IMR-90 (cell line): Measurements from ENCODE around the gene IL17F. TPM values are rescaled to one million over a fixed set of nuclear protein-coding genes. Genes with fewer than 3 reads are reported as not detected.

ENCODE experiments used
- ATAC-seq: fragments of 200-7000 bp; cut with Tn5 transposase; 2 replicates; pipeline ENCODE4 v1.9.1; 2020; ENCODE audit warnings: low read depth, mild to moderate bottlenecking, moderate library complexity
- BruUV-seq: library from RNA; stranded (reverse); fragments of 400-500 nt; replicated peaks from 2 replicates; lab custom pipeline; 2021; lab: Mats Ljungman, UMichigan
- CTCF ChIA-PET: fragments of 300-600 bp; formaldehyde crosslinking; extraction: SDS; loops from one replicate; lab custom pipeline; 2021; ENCODE audit warnings: antibody characterized with exemption; lab: Yijun Ruan, JAX
- POLR2A ChIA-PET: fragments of 300-600 bp; sonication (Branson Sonifier 250); formaldehyde crosslinking; loops from one replicate; lab custom pipeline; 2022; ENCODE audit warnings: antibody characterized with exemption; ENCODE audit not compliant: unreplicated experiment; lab: Charles Lee
- DNase-seq: peaks from one replicate; pipeline ENCODE4 v3.0.0; 2013
- H2AFZ ChIP-seq: replicated peaks from 2 replicates; pipeline ENCODE3; 2013; ENCODE audit warnings: low read length, mild to moderate bottlenecking; ENCODE audit not compliant: poor library complexity
- H2AK5ac ChIP-seq: 2 replicates; pipeline ENCODE4 v1.6.1; 2013; ENCODE audit warnings: low read depth, low read length, inconsistent platforms
- H2AK9ac ChIP-seq: replicated peaks from 2 replicates; pipeline ENCODE3; 2013; ENCODE audit warnings: mild to moderate bottlenecking, low read depth, low read length, moderate library complexity; ENCODE audit not compliant: poor library complexity
- H2BK120ac ChIP-seq: 2 replicates; pipeline ENCODE4 v1.6.1; 2013; ENCODE audit warnings: low read depth, low read length, inconsistent platforms
- H2BK15ac ChIP-seq: 3 replicates; pipeline ENCODE4 v1.6.1; 2013; ENCODE audit warnings: low read depth, low read length, inconsistent platforms
- H2BK20ac ChIP-seq: 2 replicates; pipeline ENCODE4 v1.6.1; 2013; ENCODE audit warnings: low read depth, mild to moderate bottlenecking, inconsistent platforms, low read length, moderate library complexity
- H2BK5ac ChIP-seq: 2 replicates; pipeline ENCODE4 v1.6.1; 2013; ENCODE audit warnings: mild to moderate bottlenecking, low read depth, low read length, inconsistent platforms; ENCODE audit not compliant: poor library complexity, severe bottlenecking
- H3K14ac ChIP-seq: replicated peaks from 2 replicates; pipeline ENCODE4 v1.6.1; 2013; ENCODE audit warnings: low read depth, low read length, inconsistent platforms
- H3K18ac ChIP-seq: 2 replicates; pipeline ENCODE4 v1.6.1; 2013; ENCODE audit warnings: low read depth, low read length, control low read depth
- H3K23ac ChIP-seq: 2 replicates; pipeline ENCODE4 v1.6.1; 2013; ENCODE audit warnings: low read depth, low read length, inconsistent platforms
- H3K27ac ChIP-seq: 2 replicates; pipeline ENCODE4 v1.5.1; 2013; ENCODE audit warnings: mild to moderate bottlenecking, control low read depth, low read length; ENCODE audit not compliant: insufficient read depth
- H3K27me3 ChIP-seq: 2 replicates; pipeline ENCODE4 v1.6.1; 2013; ENCODE audit warnings: low read length; ENCODE audit not compliant: control insufficient read depth, insufficient read depth
- H3K36me3 ChIP-seq: 2 replicates; pipeline ENCODE4 v1.6.1; 2013; ENCODE audit warnings: low read length, mixed read lengths; ENCODE audit not compliant: control insufficient read depth, insufficient read depth
- H3K4ac ChIP-seq: 2 replicates; pipeline ENCODE4 v1.6.1; 2013; ENCODE audit warnings: low read depth, low read length, inconsistent platforms
- H3K4me1 ChIP-seq: 2 replicates; pipeline ENCODE4 v1.6.1; 2013; ENCODE audit warnings: low read length, mixed read lengths; ENCODE audit not compliant: control insufficient read depth, insufficient read depth
- H3K4me2 ChIP-seq: 2 replicates; pipeline ENCODE4 v1.6.1; 2013; ENCODE audit warnings: low read depth, mild to moderate bottlenecking, control low read depth, low read length, moderate library complexity
- H3K4me3 ChIP-seq: 2 replicates; pipeline ENCODE4 v1.5.1; 2013; ENCODE audit warnings: low read depth, mild to moderate bottlenecking, control low read depth, low read length, moderate library complexity; ENCODE audit not compliant: insufficient read depth
- H3K56ac ChIP-seq: 2 replicates; pipeline ENCODE4 v1.6.1; 2013; ENCODE audit warnings: low read length, inconsistent platforms; ENCODE audit not compliant: insufficient read depth; ENCODE audit errors: extremely low read depth
- H3K79me1 ChIP-seq, 2 experiments: 2 replicates each; pipeline ENCODE4 v1.6.1; 2013; ENCODE audit warnings: low read length in 2 of 2, inconsistent platforms in 1 of 2, low read depth in 1 of 2
- H3K9ac ChIP-seq: 2 replicates; pipeline ENCODE4 v1.6.1; 2013; ENCODE audit warnings: low read depth, low read length, control low read depth
- H3K9me1 ChIP-seq: 2 replicates; pipeline ENCODE4 v1.6.1; 2013; ENCODE audit warnings: low read length, inconsistent platforms; ENCODE audit not compliant: insufficient read depth
- H3K9me3 ChIP-seq: 2 replicates; pipeline ENCODE4 v1.6.1; 2013; ENCODE audit warnings: low read length; ENCODE audit not compliant: control insufficient read depth, insufficient read depth
- H4K20me1 ChIP-seq: 2 replicates; pipeline ENCODE4 v1.6.1; 2013; ENCODE audit warnings: low read length, inconsistent platforms; ENCODE audit not compliant: insufficient read depth
- H4K5ac ChIP-seq: 2 replicates; pipeline ENCODE4 v1.6.1; 2013; ENCODE audit warnings: mild to moderate bottlenecking, low read depth, low read length, control low read depth
- H4K8ac ChIP-seq, 2 experiments: 2 replicates each; pipeline ENCODE4 v1.6.1; 2013; ENCODE audit warnings: low read depth in 2 of 2, low read length in 2 of 2, control low read depth in 1 of 2, inconsistent platforms in 1 of 2
- H4K91ac ChIP-seq: 2 replicates; pipeline ENCODE4 v1.6.1; 2013; ENCODE audit warnings: low read depth, low read length, inconsistent platforms; ENCODE audit not compliant: insufficient read depth
- BHLHE40 ChIP-seq: fragments of 150-350 bp; IDR thresholded peaks from 2 replicates; pipeline ENCODE4 v1.6.1; 2016; ENCODE audit warnings: mild to moderate bottlenecking, low read depth, low read length
- CEBPB ChIP-seq: IDR thresholded peaks from 2 replicates; pipeline ENCODE4 v1.6.1; 2012; ENCODE audit warnings: low read depth, low read length, improper control_type of control experiment
- CHD1 ChIP-seq: IDR thresholded peaks from 2 replicates; pipeline ENCODE4 v1.6.1; 2012; ENCODE audit warnings: low read depth, low read length, improper control_type of control experiment
- CTCF ChIP-seq: conservative IDR thresholded peaks from 2 replicates; pipeline ENCODE4 v1.5.1; 2012; ENCODE audit warnings: mild to moderate bottlenecking, low read depth, low read length, improper control_type of control experiment
- ELK1 ChIP-seq: fragments of 150-350 bp; IDR thresholded peaks from 2 replicates; pipeline ENCODE4 v1.6.1; 2016; ENCODE audit warnings: low read depth, mild to moderate bottlenecking, low read length, moderate library complexity, borderline replicate concordance
- FOS ChIP-seq: fragments of 150-350 bp; IDR thresholded peaks from 2 replicates; pipeline ENCODE4 v1.6.1; 2016; ENCODE audit warnings: low read depth, low read length
- MAFK ChIP-seq: IDR thresholded peaks from 2 replicates; pipeline ENCODE4 v1.6.1; 2012; ENCODE audit warnings: low read depth, low read length, improper control_type of control experiment
- MAZ ChIP-seq: IDR thresholded peaks from 2 replicates; pipeline ENCODE4 v1.6.1; 2012; ENCODE audit warnings: low read depth, mild to moderate bottlenecking, low read length, improper control_type of control experiment, moderate library complexity, borderline replicate concordance
- MXI1 ChIP-seq: IDR thresholded peaks from 2 replicates; pipeline ENCODE4 v1.6.1; 2012; ENCODE audit warnings: low read depth, mild to moderate bottlenecking, low read length, moderate library complexity, borderline replicate concordance
- NFE2L2 ChIP-seq: fragments of 150-350 bp; IDR thresholded peaks from 2 replicates; pipeline ENCODE4 v1.6.1; 2016; ENCODE audit warnings: low read depth, mild to moderate bottlenecking, low read length
- POLR2A ChIP-seq: IDR thresholded peaks from 2 replicates; pipeline ENCODE4 v1.6.1; 2012; ENCODE audit warnings: mild to moderate bottlenecking, low read depth, low read length
- RAD21 ChIP-seq: IDR thresholded peaks from 2 replicates; pipeline ENCODE4 v1.6.1; 2012; ENCODE audit warnings: low read length, improper control_type of control experiment
- RCOR1 ChIP-seq: IDR thresholded peaks from 2 replicates; pipeline ENCODE4 v1.6.1; 2012; ENCODE audit warnings: mild to moderate bottlenecking, low read length, improper control_type of control experiment; ENCODE audit not compliant: insufficient replicate concordance
- RFX5 ChIP-seq: IDR thresholded peaks from 2 replicates; pipeline ENCODE4 v1.8.0; 2012; ENCODE audit warnings: low read depth, mild to moderate bottlenecking, low read length, moderate library complexity
- SMC3 ChIP-seq: fragments of 150-350 bp; IDR thresholded peaks from 2 replicates; pipeline ENCODE4 v1.6.1; 2016; ENCODE audit warnings: low read depth, mild to moderate bottlenecking, antibody characterized with exemption, low read length, moderate library complexity
- USF2 ChIP-seq: fragments of 150-350 bp; IDR thresholded peaks from 2 replicates; pipeline ENCODE4 v1.6.1; 2017; ENCODE audit warnings: mild to moderate bottlenecking, antibody characterized with exemption, low read length, low read depth
- WGBS, 2 experiments: methylation state at CpG; one replicate each; pipeline versions ENCODE4 v1.1.5 to v1.1.7; 2013; ENCODE audit warnings: missing lambda C conversion rate in 2 of 2; ENCODE audit not compliant: insufficient read length in 1 of 2; ENCODE audit errors: extremely low coverage in 2 of 2; 5-methylcytosine and 5-hydroxymethylcytosine counted together
- dilution Hi-C: fragments of 300-500 bp; cut with HindIII; formaldehyde crosslinking; loops from one replicate; pipeline ENCODE4 v1.14.3; 2018; ENCODE audit warnings: low sequenced_read_pairs; ENCODE audit not compliant: unreplicated experiment
- in situ Hi-C: fragments of 300-500 bp; cut with MboI; formaldehyde crosslinking; loops from 3 replicates; pipeline ENCODE4 v1.14.3; 2019; ENCODE audit warnings: low sequenced_read_pairs, inconsistent platforms, mixed read lengths
- intact Hi-C: fragments of 100-400 bp; cut with micrococcal nuclease; formaldehyde crosslinking; loops from 2 replicates; pipeline ENCODE4 v1.10.0; 2022
- polyA plus RNA-seq, 3 experiments: library from polyadenylated mRNA; depleted of rRNA; stranded (reverse); fragments of >200 nt; gene quantifications; 2 replicates each; pipeline ENCODE4 v1.2.3, GENCODE V29; 2012; ENCODE audit warnings: low replicate concordance in 1 of 3
- total RNA-seq: library from RNA; depleted of rRNA; stranded (reverse); fragments of >200 nt; gene quantifications from 2 replicates; pipeline ENCODE4 v1.2.3, GENCODE V29; 2012

The IL17F gene
- total and polyA plus RNA-seq, 2 of the 4 experiments (the other 2 are of a cell fraction) = not detected

- BruUV-seq = no TSS peak
- H2BK5ac ChIP-seq = no peak overlapping the region
- no peak for DNase-seq
- no peak overlapping the region for H3K4me2 ChIP-seq
- intact Hi-C loops (no loop called here), in situ Hi-C loops (no loop called here), dilution Hi-C loops (no loop called here)
- H3K9me1 ChIP-seq = no peaks in the 10 kb centered on the region
- H3K79me1 ChIP-seq = no peaks in the 10 kb centered on the region
- H2BK120ac ChIP-seq = no peak overlapping the region
- ATAC-seq = no peak
- H2BK20ac ChIP-seq = no peak overlapping the region
- no peaks in the 10 kb centered on the region for H3K4me1 ChIP-seq
- no peak overlapping the region for H4K91ac ChIP-seq
- no peak overlapping the region for H2BK15ac ChIP-seq
- no peak overlapping the region for H3K56ac ChIP-seq
- no peak overlapping the region for H2AK9ac ChIP-seq
- TF ChIP-seq MAFK = no peak
- no peak for TF ChIP-seq CTCF
- no peak for TF ChIP-seq ELK1
- no peak for TF ChIP-seq USF2
- TF ChIP-seq RFX5 = no peak
- TF ChIP-seq CEBPB = no peak
- TF ChIP-seq NFE2L2 = no peak
- TF ChIP-seq RAD21 = no peak
- no peak for TF ChIP-seq MXI1
- no peak for TF ChIP-seq SMC3
- no peak for TF ChIP-seq FOS
- no peak for TF ChIP-seq BHLHE40
- no peak for TF ChIP-seq CHD1
- no peak for TF ChIP-seq MAZ
- no peak for TF ChIP-seq RCOR1
- no peak for TF ChIP-seq POLR2A
- POLR2A ChIA-PET = no interaction called here
- no CpG with 5 or more reads among the region's 4 CpGs for WGBS, 2 experiments
- no peak overlapping the region for H3K23ac ChIP-seq
- H3K9ac ChIP-seq = no peak overlapping the region
- CTCF ChIA-PET = no interaction called here
- no peak overlapping the region for H2AK5ac ChIP-seq
- no peak overlapping the region for H3K4ac ChIP-seq
- no peaks in the 10 kb centered on the region for H3K36me3 ChIP-seq
- H4K20me1 ChIP-seq = no peaks in the 10 kb centered on the region
- no peak overlapping the region for H2AFZ ChIP-seq
- no peak overlapping the region for H3K4me3 ChIP-seq
- no peak overlapping the region for H4K8ac ChIP-seq
- H3K27ac ChIP-seq = no peak overlapping the region
- H3K18ac ChIP-seq = no peak overlapping the region
- no peak overlapping the region for H3K14ac ChIP-seq
- H4K5ac ChIP-seq = no peak overlapping the region
- H3K27me3 ChIP-seq = peaks cover 14% of the 10 kb centered on the region
- H3K9me3 ChIP-seq = no peaks in the 10 kb centered on the region
Measured at GRCh38 chr6:52233005-52233404, 11.3 kb downstream of the IL17F start.
